Spleen (tissue), 7 donors: ENCODE results near the gene POU2F1.

Experiments
- CTCF ChIP-seq, 11 experiments: fragments of 200-600 bp in 7 of 11; fragments of 450-650 bp in 4 of 11; sonication (generic) in 4 of 11; IDR thresholded peaks in 8 of 11; conservative IDR thresholded peaks in 3 of 11; 1 replicate in 7 of 11; 2 replicates in 4 of 11; pipeline versions ENCODE4 v1.4.0 to v1.8.0; 2016 to 2021; ENCODE audit warnings: antibody characterized with exemption in 11 of 11, inconsistent platforms in 4 of 11, mild to moderate bottlenecking in 1 of 11
- POLR2A ChIP-seq, 3 donors: fragments of 450-650 bp; IDR thresholded peaks; one replicate each; pipeline ENCODE4 v1.5.1; 2017; ENCODE audit warnings: antibody characterized with exemption in 3 of 3, mild to moderate bottlenecking in 1 of 3
- donor health status: DM: no; HTN: no; CAD: no; lungs with moderate emphysema.
- donor health status: DM: no; HTN: no; CAD: no.
- donor health status: DM: no; HTN: no; CAD: no.

GRCh38 chr1:167426716-167427115 is 206.0 kb downstream of the POU2F1 start:
- no peak for TF ChIP-seq CTCF (IDR thresholded peaks at IDR 0.05 in 8 of 11, conservative IDR thresholded peaks at IDR 0.05 in 3 of 11)
- no peak for TF ChIP-seq POLR2A (IDR thresholded peaks at IDR 0.05)
